Fibroblast of lung (primary cell): Measurements from ENCODE around the gene BRCA2. TPM values are rescaled to one million over a fixed set of nuclear protein-coding genes. Genes with fewer than 3 reads are reported as not detected.

ENCODE experiments used
- DNase-seq, 2 donors: peaks; one replicate each; pipeline versions ENCODE4 v3.0.0 to v3.0.0-alpha.2; 2010; ENCODE audit warnings: low read depth in 2 of 2
- H2AFZ ChIP-seq: 2 replicates; pipeline ENCODE4 v1.5.1; 2012; ENCODE audit warnings: low read length, control low read depth, inconsistent platforms
- H3K27ac ChIP-seq: 2 replicates; pipeline ENCODE4 v1.5.1; 2011; ENCODE audit warnings: low read length, control low read depth; ENCODE audit not compliant: insufficient read depth
- H3K27me3 ChIP-seq: 2 replicates; pipeline ENCODE4 v1.5.1; 2011; ENCODE audit warnings: mild to moderate bottlenecking, low read length; ENCODE audit not compliant: control insufficient read depth, insufficient read depth
- H3K36me3 ChIP-seq: 2 replicates; pipeline ENCODE4 v1.5.1; 2011; ENCODE audit warnings: low read length; ENCODE audit not compliant: control insufficient read depth, insufficient read depth
- H3K4me1 ChIP-seq: 2 replicates; pipeline ENCODE4 v1.5.1; 2011; ENCODE audit warnings: low read length; ENCODE audit not compliant: control insufficient read depth, insufficient read depth; ENCODE audit errors: extremely low read depth
- H3K4me2 ChIP-seq: 2 replicates; pipeline ENCODE4 v1.5.1; 2011; ENCODE audit warnings: low read length, control low read depth; ENCODE audit not compliant: insufficient read depth; ENCODE audit errors: extremely low read depth
- H3K4me3 ChIP-seq, 4 experiments: fragments of 200-600 bp in 1 of 4; sonication (generic) in 1 of 4; replicated peaks in 1 of 4; 2 replicates each; pipeline ENCODE4 v1.5.1; 2011 to 2016; ENCODE audit warnings: low read length in 4 of 4, low read depth in 3 of 4, mild to moderate bottlenecking in 3 of 4, control low read depth in 2 of 4, inconsistent platforms in 1 of 4, mixed read lengths in 1 of 4; ENCODE audit not compliant: insufficient read depth in 1 of 4; ENCODE audit errors: control extremely low read depth in 1 of 4
- H3K79me2 ChIP-seq: 2 replicates; pipeline ENCODE4 v1.5.1; 2012; ENCODE audit warnings: mild to moderate bottlenecking, low read length, inconsistent platforms; ENCODE audit not compliant: control insufficient read depth, insufficient read depth
- H3K9ac ChIP-seq: 2 replicates; pipeline ENCODE4 v1.5.1; 2011; ENCODE audit warnings: mild to moderate bottlenecking, low read length, control low read depth; ENCODE audit not compliant: insufficient read depth
- H3K9me3 ChIP-seq: 2 replicates; pipeline ENCODE4 v1.5.1; 2012; ENCODE audit warnings: low read depth, low read length; ENCODE audit not compliant: control insufficient read depth, insufficient read depth
- H4K20me1 ChIP-seq: 2 replicates; pipeline ENCODE4 v1.5.1; 2011; ENCODE audit warnings: low read length; ENCODE audit not compliant: control insufficient read depth, insufficient read depth; ENCODE audit errors: extremely low read depth
- EZH2 ChIP-seq: IDR thresholded peaks from 2 replicates; pipeline ENCODE4 v1.5.1; 2012; ENCODE audit warnings: low read length, control low read depth, mild to moderate bottlenecking; ENCODE audit errors: missing control alignments
- polyA minus RNA-seq: library from RNA; depleted of rRNA, polyadenylated mRNA; stranded (reverse); fragments of >200 nt; gene quantifications from 2 replicates; pipeline ENCODE4 v1.2.3, GENCODE V29; 2011; ENCODE audit warnings: low replicate concordance
- polyA plus RNA-seq, 2 donors: library from polyadenylated mRNA; depleted of rRNA in 1 of 2; stranded (reverse) in 1 of 2; unstranded in 1 of 2; fragments of >200 nt; gene quantifications; 2 replicates each; pipeline ENCODE4 v1.2.1, GENCODE V29; 2011 to 2012; ENCODE audit warnings: missing spikeins in 1 of 2
- total RNA-seq: library from RNA; depleted of rRNA; stranded (reverse); fragments of >200 nt; gene quantifications from 2 replicates; pipeline ENCODE4 v1.2.1, GENCODE V29; 2014
- TF ChIP-seq, protein P1 (sequence below), 2 donors: IDR thresholded peaks in 1 of 2; conservative IDR thresholded peaks in 1 of 2; 1 replicate in 1 of 2; 2 replicates in 1 of 2; pipeline ENCODE4 v1.5.1; 2011 to 2012; ENCODE audit warnings: low read length in 2 of 2, control low read depth in 1 of 2, inconsistent platforms in 1 of 2, low read depth in 1 of 2, mild to moderate bottlenecking in 1 of 2

BRCA2 gene, protein sequence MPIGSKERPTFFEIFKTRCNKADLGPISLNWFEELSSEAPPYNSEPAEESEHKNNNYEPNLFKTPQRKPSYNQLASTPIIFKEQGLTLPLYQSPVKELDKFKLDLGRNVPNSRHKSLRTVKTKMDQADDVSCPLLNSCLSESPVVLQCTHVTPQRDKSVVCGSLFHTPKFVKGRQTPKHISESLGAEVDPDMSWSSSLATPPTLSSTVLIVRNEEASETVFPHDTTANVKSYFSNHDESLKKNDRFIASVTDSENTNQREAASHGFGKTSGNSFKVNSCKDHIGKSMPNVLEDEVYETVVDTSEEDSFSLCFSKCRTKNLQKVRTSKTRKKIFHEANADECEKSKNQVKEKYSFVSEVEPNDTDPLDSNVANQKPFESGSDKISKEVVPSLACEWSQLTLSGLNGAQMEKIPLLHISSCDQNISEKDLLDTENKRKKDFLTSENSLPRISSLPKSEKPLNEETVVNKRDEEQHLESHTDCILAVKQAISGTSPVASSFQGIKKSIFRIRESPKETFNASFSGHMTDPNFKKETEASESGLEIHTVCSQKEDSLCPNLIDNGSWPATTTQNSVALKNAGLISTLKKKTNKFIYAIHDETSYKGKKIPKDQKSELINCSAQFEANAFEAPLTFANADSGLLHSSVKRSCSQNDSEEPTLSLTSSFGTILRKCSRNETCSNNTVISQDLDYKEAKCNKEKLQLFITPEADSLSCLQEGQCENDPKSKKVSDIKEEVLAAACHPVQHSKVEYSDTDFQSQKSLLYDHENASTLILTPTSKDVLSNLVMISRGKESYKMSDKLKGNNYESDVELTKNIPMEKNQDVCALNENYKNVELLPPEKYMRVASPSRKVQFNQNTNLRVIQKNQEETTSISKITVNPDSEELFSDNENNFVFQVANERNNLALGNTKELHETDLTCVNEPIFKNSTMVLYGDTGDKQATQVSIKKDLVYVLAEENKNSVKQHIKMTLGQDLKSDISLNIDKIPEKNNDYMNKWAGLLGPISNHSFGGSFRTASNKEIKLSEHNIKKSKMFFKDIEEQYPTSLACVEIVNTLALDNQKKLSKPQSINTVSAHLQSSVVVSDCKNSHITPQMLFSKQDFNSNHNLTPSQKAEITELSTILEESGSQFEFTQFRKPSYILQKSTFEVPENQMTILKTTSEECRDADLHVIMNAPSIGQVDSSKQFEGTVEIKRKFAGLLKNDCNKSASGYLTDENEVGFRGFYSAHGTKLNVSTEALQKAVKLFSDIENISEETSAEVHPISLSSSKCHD (N-terminal part only)
- total RNA-seq (2.1 and 4.5 TPM in 2 replicates), polyA plus RNA-seq (2.0 and 3.2 TPM in 2 replicates), polyA minus RNA-seq (0.43 and 1.5 TPM in 2 replicates)
- 1.2 and 3.3 TPM in 2 replicates for polyA plus RNA-seq (2012)

GRCh38 chr13:32315238-32316027 lies at the start of gene BRCA2, which contains the start of gene ZAR1L:
Gene BRCA2 (plus strand): TSS chr13:32315508. CDS start chr13:32316461, 953 bp downstream.
Gene ZAR1L (minus strand): TSS chr13:32315363. CDS start chr13:32311925, 3,438 bp downstream.
- H3K4me3 ChIP-seq: peak within 1 kb of the TSS; percentile 76 to 94 (median 86)
- H3K36me3 ChIP-seq: no peaks in the 10 kb centered on the region
- TF ChIP-seq EZH2: no peak
- TF ChIP-seq, protein P1, sequence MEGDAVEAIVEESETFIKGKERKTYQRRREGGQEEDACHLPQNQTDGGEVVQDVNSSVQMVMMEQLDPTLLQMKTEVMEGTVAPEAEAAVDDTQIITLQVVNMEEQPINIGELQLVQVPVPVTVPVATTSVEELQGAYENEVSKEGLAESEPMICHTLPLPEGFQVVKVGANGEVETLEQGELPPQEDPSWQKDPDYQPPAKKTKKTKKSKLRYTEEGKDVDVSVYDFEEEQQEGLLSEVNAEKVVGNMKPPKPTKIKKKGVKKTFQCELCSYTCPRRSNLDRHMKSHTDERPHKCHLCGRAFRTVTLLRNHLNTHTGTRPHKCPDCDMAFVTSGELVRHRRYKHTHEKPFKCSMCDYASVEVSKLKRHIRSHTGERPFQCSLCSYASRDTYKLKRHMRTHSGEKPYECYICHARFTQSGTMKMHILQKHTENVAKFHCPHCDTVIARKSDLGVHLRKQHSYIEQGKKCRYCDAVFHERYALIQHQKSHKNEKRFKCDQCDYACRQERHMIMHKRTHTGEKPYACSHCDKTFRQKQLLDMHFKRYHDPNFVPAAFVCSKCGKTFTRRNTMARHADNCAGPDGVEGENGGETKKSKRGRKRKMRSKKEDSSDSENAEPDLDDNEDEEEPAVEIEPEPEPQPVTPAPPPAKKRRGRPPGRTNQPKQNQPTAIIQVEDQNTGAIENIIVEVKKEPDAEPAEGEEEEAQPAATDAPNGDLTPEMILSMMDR (conservative IDR thresholded peaks at IDR 0.05 in 1 of 2, IDR thresholded peaks at IDR 0.05 in 1 of 2; ENCODE audit: low read depth in 1 of 2, low read length in 2 of 2): no peak
- peak within 1 kb of the TSS; percentile 90 for H2AFZ ChIP-seq
- peak within 1 kb of the TSS; percentile 89 for H3K9ac ChIP-seq
- DNase-seq: peak; percentile 90 to 91
- no peaks in the 10 kb centered on the region for H3K79me2 ChIP-seq
- H4K20me1 ChIP-seq: no peaks in the 10 kb centered on the region
- H3K27me3 ChIP-seq: no peaks in the 10 kb centered on the region
- peak within 1 kb of the TSS; percentile 96 for H3K27ac ChIP-seq
- H3K4me2 ChIP-seq: peak within 1 kb of the TSS; percentile 81
- no peaks in the 10 kb centered on the region for H3K4me1 ChIP-seq
- no peaks in the 10 kb centered on the region for H3K9me3 ChIP-seq

- Histone ChIP-seq H3K4me3 (no peak overlapping the region), H3K4me1 (peaks cover 9% of the 10 kb centered on the region), H2AFZ (no peak overlapping the region), H3K79me2 (no peaks in the 10 kb centered on the region), H4K20me1 (no peaks in the 10 kb centered on the region), H3K36me3 (no peaks in the 10 kb centered on the region), H3K9ac (no peak overlapping the region), H3K27ac (no peak overlapping the region), H3K27me3 (no peaks in the 10 kb centered on the region), H3K4me2 (no peak overlapping the region), H3K9me3 (no peaks in the 10 kb centered on the region)
- TF ChIP-seq, protein P1 (conservative IDR thresholded peaks at IDR 0.05 in 1 of 2, IDR thresholded peaks at IDR 0.05 in 1 of 2; ENCODE audit: low read depth in 1 of 2, low read length in 2 of 2): no peak
- no peak for TF ChIP-seq EZH2
- no peak for DNase-seq
Observed at GRCh38 chr13:32265726-32266125, 49.6 kb upstream of the BRCA2 start.
